Measurements from ENCODE around the gene ZNF236.

ZNF236 gene

GRCh38 chr18:76814256-76814655, 8.1 kb upstream of the ZNF236 start:
- peaks cover 15% of the 10 kb centered on the region for H3K4me1 ChIP-seq (ENCODE audit: low read length)
- H3K79me2 ChIP-seq (ENCODE audit: low read length): peaks cover 27% of the 10 kb centered on the region
- peaks cover 15% of the 10 kb centered on the region for H3K36me3 ChIP-seq (replicated peaks; ENCODE audit: low read depth, low read length)
- peaks cover 6% of the 10 kb centered on the region; the same call in 1 of the 2 replicates for H4K20me1 ChIP-seq (ENCODE audit: insufficient read depth, low read length)
- no peaks in the 10 kb centered on the region for H3K27me3 ChIP-seq (ENCODE audit: low read depth, low read length)
- H3K4me2 ChIP-seq (ENCODE audit: low read length): no peak overlapping the region
- H3K27ac ChIP-seq (ENCODE audit: low read length): no peak overlapping the region
- no peak overlapping the region for H3K9ac ChIP-seq (ENCODE audit: low read length)
- H3K4me3 ChIP-seq (ENCODE audit: low read length): no peak overlapping the region
- TF ChIP-seq EZH2phosphoT487 (IDR thresholded peaks at IDR 0.05; ENCODE audit: low read depth): no peak
- no peak for TF ChIP-seq CTCF (IDR thresholded peaks at IDR 0.05; ENCODE audit: low read depth, low read length)
- no peak overlapping the region for H2AFZ ChIP-seq (ENCODE audit: low read depth, low read length)
- H3K9me3 ChIP-seq (ENCODE audit: insufficient read depth, low read length): no peaks in the 10 kb centered on the region

- H3K9me3 ChIP-seq (ENCODE audit: insufficient read depth, low read length): no peaks in the 10 kb centered on the region
- peaks cover 30% of the 10 kb centered on the region for H3K4me1 ChIP-seq (ENCODE audit: low read length)
- H2AFZ ChIP-seq (ENCODE audit: low read depth, low read length): no peak overlapping the region
- H3K27me3 ChIP-seq (ENCODE audit: low read depth, low read length): no peaks in the 10 kb centered on the region
- H3K4me2 ChIP-seq (ENCODE audit: low read length): no peak overlapping the region
- no peak overlapping the region for H3K4me3 ChIP-seq (ENCODE audit: low read length)
- peaks cover 46% of the 10 kb centered on the region for H3K79me2 ChIP-seq (ENCODE audit: low read length)
- H3K27ac ChIP-seq (ENCODE audit: low read length): no peak overlapping the region
- no peak overlapping the region for H3K9ac ChIP-seq (ENCODE audit: low read length)
- peaks cover 10% of the 10 kb centered on the region; the same call in 1 of the 2 replicates for H4K20me1 ChIP-seq (ENCODE audit: insufficient read depth, low read length)
- H3K36me3 ChIP-seq (replicated peaks; ENCODE audit: low read depth, low read length): peaks cover 20% of the 10 kb centered on the region
- TF ChIP-seq CTCF (IDR thresholded peaks at IDR 0.05; ENCODE audit: low read depth, low read length) (no peak), EZH2phosphoT487 (IDR thresholded peaks at IDR 0.05; ENCODE audit: low read depth) (no peak)
Measured at GRCh38 chr18:76816127-76816526, 6.2 kb upstream of the ZNF236 start.

GRCh38 chr18:76817888-76818611, 4.3 kb upstream of the ZNF236 start:
- Histone ChIP-seq H3K4me1 (ENCODE audit: low read length) (peaks cover 25% of the 10 kb centered on the region), H3K4me2 (ENCODE audit: low read length) (no peak overlapping the region), H4K20me1 (ENCODE audit: insufficient read depth, low read length) (peaks cover 10% of the 10 kb centered on the region; the same call in 1 of the 2 replicates), H2AFZ (ENCODE audit: low read depth, low read length) (no peak overlapping the region), H3K27ac (ENCODE audit: low read length) (no peak overlapping the region), H3K9ac (ENCODE audit: low read length) (no peak overlapping the region), H3K27me3 (ENCODE audit: low read depth, low read length) (no peaks in the 10 kb centered on the region), H3K9me3 (ENCODE audit: insufficient read depth, low read length) (no peaks in the 10 kb centered on the region), H3K79me2 (ENCODE audit: low read length) (peaks cover 58% of the 10 kb centered on the region), H3K36me3 (replicated peaks; ENCODE audit: low read depth, low read length) (peaks cover 20% of the 10 kb centered on the region), H3K4me3 (ENCODE audit: low read length) (no peak overlapping the region)
- no peak for TF ChIP-seq CTCF (IDR thresholded peaks at IDR 0.05; ENCODE audit: low read depth, low read length)
- no peak for TF ChIP-seq EZH2phosphoT487 (IDR thresholded peaks at IDR 0.05; ENCODE audit: low read depth)

DNA sequence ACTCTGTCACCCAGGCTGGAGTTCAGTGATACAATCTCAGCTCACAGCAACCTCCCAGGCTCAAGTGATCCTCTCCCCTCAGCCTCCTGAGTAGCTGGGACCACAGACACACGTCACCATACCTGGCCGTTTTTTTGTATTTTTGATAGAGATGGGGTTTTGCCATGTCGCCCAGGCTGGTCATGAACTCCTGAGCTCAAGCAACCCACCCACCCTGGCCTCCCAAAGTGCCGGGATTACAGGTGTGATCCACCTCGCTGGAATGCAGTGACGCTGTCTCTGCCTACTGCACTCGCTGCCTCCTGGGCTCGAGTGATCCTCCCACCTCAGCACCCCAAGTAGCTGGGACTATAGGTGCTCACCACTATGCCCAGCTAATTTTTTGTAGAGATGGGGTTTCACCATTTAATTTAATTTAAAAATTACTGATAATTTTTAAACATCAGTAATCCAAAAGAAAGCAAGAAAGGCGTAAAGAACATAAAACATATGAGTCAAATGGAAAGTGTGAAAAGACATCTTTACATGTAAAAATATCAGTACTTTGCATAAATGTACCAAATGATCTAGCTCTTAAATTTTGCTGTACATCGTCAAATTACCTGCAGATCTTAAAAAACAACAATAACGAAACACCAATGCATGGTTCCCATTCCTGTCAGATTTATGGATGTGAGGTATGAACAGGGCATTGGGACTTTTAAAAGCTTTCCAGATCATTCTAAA, 2.8 kb upstream of the ZNF236 start:
- Histone ChIP-seq H2AFZ (ENCODE audit: low read depth, low read length) (no peak overlapping the region), H3K9me3 (ENCODE audit: insufficient read depth, low read length) (no peaks in the 10 kb centered on the region), H3K9ac (ENCODE audit: low read length) (no peak overlapping the region), H3K4me1 (ENCODE audit: low read length) (peaks cover 37% of the 10 kb centered on the region), H3K4me3 (ENCODE audit: low read length) (0 out of 2 replicates have a peak overlapping the region, but pooled peaks have one; percentile 6), H3K36me3 (replicated peaks; ENCODE audit: low read depth, low read length) (peaks cover 14% of the 10 kb centered on the region), H3K79me2 (ENCODE audit: low read length) (peaks cover 73% of the 10 kb centered on the region), H3K27ac (ENCODE audit: low read length) (no peak overlapping the region), H3K4me2 (ENCODE audit: low read length) (peak overlapping the region; percentile 12), H4K20me1 (ENCODE audit: insufficient read depth, low read length) (peaks cover 10% of the 10 kb centered on the region; the same call in 1 of the 2 replicates), H3K27me3 (ENCODE audit: low read depth, low read length) (no peaks in the 10 kb centered on the region)
- TF ChIP-seq EZH2phosphoT487 (IDR thresholded peaks at IDR 0.05; ENCODE audit: low read depth) (no peak), CTCF (IDR thresholded peaks at IDR 0.05; ENCODE audit: low read depth, low read length) (no peak)
